Keratinocyte (primary cell): ENCODE measurements around the gene AAMDC. TPM values are rescaled to one million over a fixed set of nuclear protein-coding genes. Genes with fewer than 3 reads are reported as not detected.

Experiments
- DNase-seq: peaks from one replicate; pipeline ENCODE4 v3.0.0-alpha.2; 2011; ENCODE audit warnings: low read depth, missing footprints, low spot score
- FAIRE-seq: peaks from 2 replicates; lab custom pipeline; 2011; peaks lifted over from hg19 to GRCh38; lab: Jason Lieb, UNC
- H2AFZ ChIP-seq: 2 replicates; pipeline ENCODE4 v1.6.0; 2012; ENCODE audit warnings: low read length, control low read depth, inconsistent platforms; ENCODE audit not compliant: control insufficient read depth
- H3K27ac ChIP-seq: 2 replicates; pipeline ENCODE4 v1.5.1; 2011; ENCODE audit warnings: low read length; ENCODE audit not compliant: control insufficient read depth, insufficient read depth
- H3K27me3 ChIP-seq: 3 replicates; pipeline ENCODE4 v1.6.0; 2011; ENCODE audit warnings: low read length; ENCODE audit not compliant: control insufficient read depth, insufficient read depth; ENCODE audit errors: extremely low read depth
- H3K36me3 ChIP-seq, 2 experiments: 2 replicates in 1 of 2; 3 replicates in 1 of 2; pipeline ENCODE4 v1.5.1; 2011; ENCODE audit warnings: low read length in 2 of 2, mild to moderate bottlenecking in 1 of 2; ENCODE audit not compliant: control insufficient read depth in 2 of 2, insufficient read depth in 2 of 2; ENCODE audit errors: extremely low read depth in 1 of 2
- H3K4me1 ChIP-seq: 3 replicates; pipeline ENCODE4 v1.5.1; 2011; ENCODE audit warnings: low read length; ENCODE audit not compliant: control insufficient read depth, insufficient read depth; ENCODE audit errors: extremely low read depth
- H3K4me2 ChIP-seq: 3 replicates; pipeline ENCODE4 v1.6.0; 2011; ENCODE audit warnings: low read depth, low read length; ENCODE audit not compliant: control insufficient read depth, insufficient read depth; ENCODE audit errors: extremely low read depth
- H3K4me3 ChIP-seq, 3 experiments: fragments of 200-600 bp in 1 of 3; sonication (generic) in 1 of 3; 2 replicates in 2 of 3; 3 replicates in 1 of 3; pipeline ENCODE4 v1.5.1; 2011 to 2016; ENCODE audit warnings: low read length in 3 of 3, mild to moderate bottlenecking in 3 of 3, control low read depth in 2 of 3, inconsistent platforms in 1 of 3, low read depth in 1 of 3, mixed read lengths in 1 of 3, mixed run types in 1 of 3, moderate library complexity in 1 of 3; ENCODE audit not compliant: control insufficient read depth in 2 of 3, insufficient read depth in 2 of 3; ENCODE audit errors: extremely low read depth in 1 of 3
- H3K79me2 ChIP-seq: 2 replicates; pipeline ENCODE4 v1.6.0; 2012; ENCODE audit warnings: low read length; ENCODE audit not compliant: control insufficient read depth, insufficient read depth
- H3K9ac ChIP-seq: 3 replicates; pipeline ENCODE4 v1.6.0; 2011; ENCODE audit warnings: low read length; ENCODE audit not compliant: control insufficient read depth, insufficient read depth; ENCODE audit errors: extremely low read depth
- H3K9me1 ChIP-seq: 3 replicates; pipeline ENCODE4 v1.6.0; 2011; ENCODE audit warnings: low read length; ENCODE audit not compliant: control insufficient read depth, insufficient read depth; ENCODE audit errors: extremely low read depth
- H3K9me3 ChIP-seq: 2 replicates; pipeline ENCODE4 v1.5.1; 2012; ENCODE audit warnings: low read depth, low read length; ENCODE audit not compliant: control insufficient read depth
- H4K20me1 ChIP-seq: 3 replicates; pipeline ENCODE4 v1.6.0; 2011; ENCODE audit warnings: low read length; ENCODE audit not compliant: control insufficient read depth, insufficient read depth; ENCODE audit errors: extremely low read depth
- EZH2 ChIP-seq: IDR thresholded peaks from one replicate; pipeline ENCODE4 v1.6.1; 2012; ENCODE audit warnings: inconsistent platforms, mild to moderate bottlenecking, low read length, moderate library complexity
- dilution Hi-C: fragments of 300-500 bp; cut with MboI; formaldehyde crosslinking; loops from one replicate; pipeline ENCODE4 v1.7.0; 2020; ENCODE audit warnings: low sequenced_read_pairs; ENCODE audit not compliant: extremely low pct_ligation_motif_present
- polyA plus RNA-seq, 5 experiments: library from polyadenylated mRNA; depleted of rRNA in 3 of 5; stranded (reverse) in 3 of 5; stranded (forward) in 1 of 5; unstranded in 1 of 5; fragments of >200 nt; gene quantifications; 1 replicate in 1 of 5; 2 replicates in 3 of 5; 3 replicates in 1 of 5; pipeline versions ENCODE4 v1.2.1 to v1.2.3, GENCODE V29; 2011 to 2012; ENCODE audit warnings: missing spikeins in 2 of 5, low read depth in 1 of 5, low replicate concordance in 1 of 5
- TF ChIP-seq, protein P1 (sequence below), 3 experiments: IDR thresholded peaks in 1 of 3; conservative IDR thresholded peaks in 1 of 3; optimal IDR thresholded peaks in 1 of 3; 2 replicates in 2 of 3; 3 replicates in 1 of 3; pipeline versions ENCODE3 to v1.5.1; 2011; ENCODE audit warnings: low read length in 3 of 3, mild to moderate bottlenecking in 3 of 3, moderate library complexity in 2 of 3, control low read depth in 1 of 3, inconsistent platforms in 1 of 3; ENCODE audit not compliant: insufficient read depth in 2 of 3; ENCODE audit errors: extremely low read depth in 1 of 3

AAMDC gene
- polyA plus RNA-seq, 1 donor (not counting 4 experiments of a cell fraction or from before 2014, with no cell fraction given), result 22.4 TPM

DNA sequence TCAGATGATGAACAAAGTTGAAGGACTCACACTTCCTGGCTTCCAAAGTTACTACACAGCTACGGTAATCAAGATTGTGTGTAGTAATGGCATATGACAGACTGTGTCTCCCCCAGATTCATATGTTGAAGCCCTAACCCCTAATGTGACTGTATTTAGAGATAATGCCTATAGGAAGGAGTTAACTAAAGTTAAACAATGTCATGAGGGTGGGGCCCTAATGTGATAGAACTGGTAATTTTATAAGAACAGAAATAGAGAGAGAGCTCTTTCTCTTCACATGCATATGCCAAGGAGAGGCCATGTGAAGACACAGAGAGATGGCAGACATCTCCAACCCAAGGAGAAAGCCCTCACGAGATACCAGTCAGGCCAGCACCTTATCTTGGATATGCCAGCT lies 8.0 kb downstream of the AAMDC start:
- TF ChIP-seq EZH2, result no peak
- TF ChIP-seq, protein P1, sequence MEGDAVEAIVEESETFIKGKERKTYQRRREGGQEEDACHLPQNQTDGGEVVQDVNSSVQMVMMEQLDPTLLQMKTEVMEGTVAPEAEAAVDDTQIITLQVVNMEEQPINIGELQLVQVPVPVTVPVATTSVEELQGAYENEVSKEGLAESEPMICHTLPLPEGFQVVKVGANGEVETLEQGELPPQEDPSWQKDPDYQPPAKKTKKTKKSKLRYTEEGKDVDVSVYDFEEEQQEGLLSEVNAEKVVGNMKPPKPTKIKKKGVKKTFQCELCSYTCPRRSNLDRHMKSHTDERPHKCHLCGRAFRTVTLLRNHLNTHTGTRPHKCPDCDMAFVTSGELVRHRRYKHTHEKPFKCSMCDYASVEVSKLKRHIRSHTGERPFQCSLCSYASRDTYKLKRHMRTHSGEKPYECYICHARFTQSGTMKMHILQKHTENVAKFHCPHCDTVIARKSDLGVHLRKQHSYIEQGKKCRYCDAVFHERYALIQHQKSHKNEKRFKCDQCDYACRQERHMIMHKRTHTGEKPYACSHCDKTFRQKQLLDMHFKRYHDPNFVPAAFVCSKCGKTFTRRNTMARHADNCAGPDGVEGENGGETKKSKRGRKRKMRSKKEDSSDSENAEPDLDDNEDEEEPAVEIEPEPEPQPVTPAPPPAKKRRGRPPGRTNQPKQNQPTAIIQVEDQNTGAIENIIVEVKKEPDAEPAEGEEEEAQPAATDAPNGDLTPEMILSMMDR (optimal IDR thresholded peaks at IDR 0.05 in 1 of 3, IDR thresholded peaks at IDR 0.05 in 1 of 3, conservative IDR thresholded peaks at IDR 0.05 in 1 of 3; ENCODE audit: extremely low read depth in 1 of 3, insufficient read depth in 2 of 3, low read length in 3 of 3), result no peak
- Histone ChIP-seq H3K79me2 (no peaks in the 10 kb centered on the region), H2AFZ (no peak overlapping the region), H3K9me3 (no peaks in the 10 kb centered on the region), H3K27ac (no peak overlapping the region), H3K36me3 (no peaks in the 10 kb centered on the region), H3K9ac (no peak overlapping the region), H4K20me1 (no peaks in the 10 kb centered on the region), H3K9me1 (no peaks in the 10 kb centered on the region), H3K4me3 (no peak overlapping the region), H3K27me3 (no peaks in the 10 kb centered on the region), H3K4me2 (no peak overlapping the region), H3K4me1 (no peaks in the 10 kb centered on the region)
- dilution Hi-C loops, result no loop called here
- DNase-seq (no peak), FAIRE-seq (no peak)

DNA sequence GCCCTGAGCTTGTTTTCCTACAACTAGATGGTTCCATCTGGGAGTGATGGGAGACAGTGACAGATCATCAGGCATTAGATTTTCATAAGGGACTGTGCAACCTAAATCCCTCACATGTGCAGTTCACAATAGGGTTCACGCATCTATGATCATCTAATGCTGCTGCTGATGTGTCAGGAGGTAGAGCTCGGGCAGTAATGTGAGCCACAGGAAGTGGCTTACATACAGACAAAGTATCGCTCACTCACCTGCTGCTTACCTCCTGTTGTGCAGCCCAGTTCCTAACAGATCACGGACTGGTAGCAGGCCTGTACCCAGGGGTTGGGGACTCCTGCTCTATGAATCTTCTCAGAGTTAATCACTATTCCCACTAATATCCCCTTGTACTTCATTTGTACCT lies 12.4 kb downstream of the AAMDC start:
- Histone ChIP-seq H2AFZ (no peak overlapping the region), H3K79me2 (no peaks in the 10 kb centered on the region), H3K9ac (no peak overlapping the region), H3K4me1 (no peaks in the 10 kb centered on the region), H4K20me1 (no peaks in the 10 kb centered on the region), H3K4me3 (no peak overlapping the region), H3K9me3 (no peaks in the 10 kb centered on the region), H3K27ac (no peak overlapping the region), H3K4me2 (no peak overlapping the region), H3K36me3 (no peaks in the 10 kb centered on the region), H3K27me3 (no peaks in the 10 kb centered on the region), H3K9me1 (no peaks in the 10 kb centered on the region)
- TF ChIP-seq, protein P1 (optimal IDR thresholded peaks at IDR 0.05 in 1 of 3, IDR thresholded peaks at IDR 0.05 in 1 of 3, conservative IDR thresholded peaks at IDR 0.05 in 1 of 3; ENCODE audit: extremely low read depth in 1 of 3, insufficient read depth in 2 of 3, low read length in 3 of 3), result no peak
- TF ChIP-seq EZH2, result no peak
- dilution Hi-C loops, result no loop called here
- no peak for DNase-seq
- no peak for FAIRE-seq
